T-helper 2 cell treated with Interferon-gamma antibody and Interleukin-4, amounts not matched to agents 100 ng/mL and 5 ng/mL, for 36 hours (primary cell): ENCODE measurements around the gene SUCLG2. TPM values are rescaled to one million over a fixed set of nuclear protein-coding genes. Genes with fewer than 3 reads are reported as not detected.

Source experiments
- intact Hi-C: fragments of 100-400 bp; cut with micrococcal nuclease; formaldehyde crosslinking; loops from one replicate; pipeline ENCODE4 v1.15.1; 2023
- total RNA-seq: library from RNA; stranded (reverse); gene quantifications from 2 replicates; pipeline ENCODE4 v1.2.3, GENCODE V29; 2022

The SUCLG2 gene
- total RNA-seq, 1 donor from 2014 or later: 53.0 TPM

DNA sequence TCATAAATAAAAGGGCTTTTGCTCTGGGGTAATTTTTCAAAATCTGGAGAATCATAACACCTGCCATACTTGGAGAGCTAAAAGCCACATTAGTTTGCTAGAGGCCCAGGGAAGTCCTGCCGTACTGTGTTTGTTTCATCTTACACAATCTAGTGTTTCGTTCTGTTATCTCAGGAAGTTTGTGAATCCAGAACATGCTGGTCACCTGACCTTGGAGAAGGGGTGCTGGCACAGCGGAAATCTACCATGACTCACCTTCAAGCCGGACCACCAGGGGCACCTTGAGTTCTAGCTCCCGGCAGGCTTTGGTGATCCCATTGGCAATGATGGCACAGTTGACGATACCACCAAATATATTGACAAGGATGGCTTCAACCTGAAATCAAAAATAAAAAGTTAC lies 253.9 kb downstream of the SUCLG2 start:
- intact Hi-C loops: no loop called here

DNA sequence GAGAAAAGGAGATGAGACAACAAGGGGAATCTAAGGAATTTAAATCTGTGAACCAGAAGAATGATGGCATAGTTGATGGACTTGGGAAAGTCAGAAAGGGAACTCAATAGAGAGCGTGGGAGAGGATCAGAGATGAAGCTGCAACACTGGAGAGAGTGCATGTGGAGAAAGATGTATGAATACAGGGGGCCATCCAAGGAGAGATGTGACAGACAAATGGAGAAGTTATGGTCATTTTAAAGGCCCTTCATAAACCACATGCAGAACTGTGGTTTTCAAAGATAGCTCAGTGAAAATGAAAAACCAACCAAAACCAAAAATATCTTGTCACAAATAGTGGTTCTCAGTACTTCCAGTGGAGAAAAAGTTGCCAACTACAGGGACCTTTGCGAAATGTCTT lies 265.2 kb downstream of the SUCLG2 start:
- intact Hi-C loops: no loop called here

DNA sequence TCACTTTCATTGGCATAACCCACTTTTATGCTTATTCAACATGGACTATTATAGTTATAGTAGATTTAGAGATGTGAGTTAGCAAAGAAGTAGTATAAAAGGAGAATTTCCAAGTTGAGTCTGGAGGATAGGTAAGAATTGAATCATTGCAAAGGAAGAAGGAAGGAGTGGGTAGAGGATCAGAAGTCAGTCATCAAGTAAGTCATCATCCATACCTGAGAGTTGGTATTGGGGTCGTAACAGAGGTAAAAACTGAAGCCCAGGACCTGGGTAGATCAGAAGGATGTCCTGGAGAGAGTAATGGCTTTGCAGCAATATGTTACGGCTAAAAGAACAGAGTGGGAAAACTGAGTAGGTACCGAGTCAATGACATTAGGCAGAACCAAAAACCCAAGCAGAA lies 265.7 kb downstream of the SUCLG2 start:
- intact Hi-C loops: no loop called here

DNA sequence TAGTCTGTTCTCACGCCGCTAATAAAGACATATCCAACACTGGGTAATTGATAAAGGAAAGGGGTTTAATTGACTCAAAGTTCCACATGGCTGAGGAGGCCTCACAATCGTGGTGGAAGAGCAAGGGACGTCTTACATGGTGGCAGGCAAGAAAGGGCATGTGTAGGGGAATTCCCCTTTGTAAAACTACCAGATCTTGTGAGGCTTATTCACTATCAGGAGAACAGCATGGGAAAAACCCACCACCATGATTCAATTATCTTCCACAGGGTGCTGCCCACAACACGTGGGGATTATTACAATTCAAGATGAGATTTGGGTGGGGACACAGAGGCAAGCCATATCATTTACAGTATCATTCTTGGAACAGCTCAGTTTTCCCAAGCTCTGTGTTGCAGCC lies 268.0 kb downstream of the SUCLG2 start:
- intact Hi-C loops: no loop called here

DNA sequence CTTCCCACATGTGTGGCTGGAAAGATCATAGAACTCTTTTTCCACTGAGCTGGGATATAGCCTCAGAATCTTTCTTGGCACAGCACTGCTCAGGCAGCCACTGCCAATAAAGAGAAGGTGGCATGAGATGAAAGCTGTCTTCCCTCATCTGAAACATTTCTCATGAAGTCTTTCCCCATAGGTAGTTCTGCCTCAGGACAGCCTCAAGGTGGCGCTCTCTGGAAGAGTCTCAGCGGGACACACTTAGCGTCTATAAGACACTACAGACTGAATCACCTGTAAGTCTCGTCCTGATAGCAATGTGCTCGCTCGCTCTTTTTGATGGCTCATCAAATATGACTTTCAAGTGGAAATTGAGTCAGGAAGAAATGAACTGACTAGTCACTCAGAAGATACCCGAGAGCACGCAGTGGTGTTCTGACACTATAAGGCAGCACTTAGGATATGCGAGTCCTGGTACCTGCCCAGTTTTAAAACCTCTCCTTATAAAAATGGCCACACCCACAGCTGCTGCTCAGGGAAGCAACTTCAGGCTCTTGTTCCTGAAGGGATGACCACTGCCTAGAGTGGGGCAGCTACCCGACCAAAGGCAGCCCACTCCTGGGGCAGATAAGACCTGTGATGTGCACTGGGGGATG lies 269.5 kb downstream of the SUCLG2 start:
- intact Hi-C loops: loop anchor here (1.0 to 5.0 kb wide), 2 partner anchors 405 to 1492 kb away; no protein-coding TSS in a partner anchor

DNA sequence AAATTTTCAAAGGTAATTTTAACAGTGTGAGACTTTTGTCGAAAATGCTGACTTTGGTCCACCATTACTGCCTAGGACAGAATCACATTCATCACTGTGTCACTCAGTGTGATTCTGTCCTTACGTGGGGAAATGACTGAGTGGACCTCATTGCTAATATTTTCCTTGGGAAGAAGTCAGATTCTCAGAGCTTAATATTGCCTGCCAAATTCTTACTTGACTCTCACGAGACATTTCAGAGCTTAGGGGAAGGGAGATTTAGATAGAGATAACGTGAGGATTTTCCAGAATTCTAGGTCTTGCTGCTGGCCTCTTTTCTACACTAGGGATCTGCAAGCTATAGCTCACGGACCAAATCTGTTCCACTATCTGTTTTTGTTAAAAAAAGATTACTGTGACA lies 270.4 kb downstream of the SUCLG2 start:
- intact Hi-C loops: loop anchor here (5.0 kb wide), 1 partner anchor 1493 kb away; no protein-coding TSS in a partner anchor

DNA sequence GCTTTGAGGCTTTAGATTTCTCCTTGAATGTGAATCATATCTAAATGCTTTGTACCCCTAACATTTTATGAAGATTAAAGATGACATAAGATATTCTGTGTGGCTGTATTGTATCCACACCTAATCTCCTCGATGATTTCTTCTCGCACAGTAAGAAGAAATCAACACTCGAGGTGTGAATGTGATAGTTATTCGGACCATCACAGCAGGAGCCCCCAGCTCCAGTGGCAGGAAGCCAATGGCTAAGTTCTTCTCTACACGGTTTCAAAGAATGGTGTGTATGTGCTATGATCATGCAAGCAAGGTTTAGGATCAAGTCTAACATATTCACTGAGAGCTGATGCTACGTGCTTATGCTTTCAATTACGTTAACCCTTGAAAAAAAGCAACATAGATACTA lies 271.0 kb downstream of the SUCLG2 start:
- intact Hi-C loops: loop anchor here (5.0 kb wide), 1 partner anchor 1494 kb away; no protein-coding TSS in a partner anchor

DNA sequence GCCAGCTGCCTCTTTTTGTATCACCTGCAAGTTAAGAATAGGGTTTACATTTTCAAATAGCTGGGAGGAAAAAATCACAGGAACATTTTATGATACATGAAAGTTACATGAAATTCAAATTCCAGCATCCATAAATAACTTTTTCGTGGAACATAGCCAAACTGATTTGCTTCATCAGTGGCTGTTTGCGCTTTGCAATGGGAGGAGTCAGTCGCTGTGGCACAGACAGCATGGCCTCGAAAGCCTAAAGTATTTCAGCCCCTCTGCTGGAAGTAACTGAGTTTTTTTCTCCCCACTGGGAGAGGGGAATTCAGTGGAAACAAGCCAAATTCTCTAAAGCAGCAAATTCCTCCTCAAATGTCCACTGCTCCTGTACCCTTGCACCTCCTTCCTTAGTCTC lies 271.9 kb downstream of the SUCLG2 start:
- intact Hi-C loops: loop anchor here (5.0 kb wide), 1 partner anchor 1495 kb away; no protein-coding TSS in a partner anchor

DNA sequence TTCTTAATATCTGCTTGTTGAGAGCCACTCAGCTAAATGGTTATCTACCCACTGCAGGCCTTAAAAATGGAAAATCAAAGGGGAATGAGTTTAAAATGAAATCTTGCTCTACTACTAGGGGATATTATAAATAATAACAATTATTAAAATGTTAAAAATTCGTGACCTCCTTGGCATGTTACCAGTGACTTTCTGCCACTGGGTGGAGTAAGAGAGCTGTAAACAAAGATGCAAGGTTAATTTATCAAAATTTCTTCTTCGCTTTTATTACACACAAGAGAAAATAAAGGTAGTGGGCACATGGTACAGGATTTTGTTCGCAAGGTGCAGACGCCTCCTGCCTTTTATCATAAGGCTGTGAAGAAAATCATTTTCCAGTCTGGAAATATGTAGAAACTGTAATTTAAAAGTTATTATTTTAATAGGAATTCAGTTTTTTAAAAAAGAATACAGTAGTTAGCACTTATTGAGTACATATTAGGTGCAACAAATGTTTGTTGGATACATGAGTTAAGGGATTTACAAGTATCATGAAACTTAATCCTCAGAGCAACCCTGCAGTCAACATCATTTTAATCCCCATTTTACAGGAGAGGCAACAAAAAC lies 272.6 kb downstream of the SUCLG2 start:
- intact Hi-C loops: loop anchor here (1.0 to 5.0 kb wide), 2 partner anchors 409 to 1496 kb away; no protein-coding TSS in a partner anchor

DNA sequence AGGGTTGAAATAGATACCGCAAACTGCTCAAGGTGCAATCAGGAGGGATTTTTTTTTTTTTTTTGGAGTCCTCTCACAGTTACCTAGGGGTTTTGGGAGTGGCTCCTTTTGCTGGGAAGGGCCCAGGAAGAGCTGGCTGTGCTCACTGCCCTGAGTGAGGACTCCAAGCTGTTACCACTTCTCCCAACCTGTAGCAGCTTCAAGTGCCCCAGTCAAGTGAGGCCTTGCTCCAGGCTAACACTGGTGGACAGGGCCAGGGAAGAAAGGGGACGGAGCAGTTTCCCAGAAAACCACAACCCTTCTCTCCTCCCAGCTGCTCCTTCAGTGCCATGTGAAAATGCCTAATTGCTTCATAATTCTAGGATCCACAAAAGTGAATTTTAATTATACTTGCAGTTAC lies 274.3 kb downstream of the SUCLG2 start:
- intact Hi-C loops: loop anchor here (5.0 kb wide), 1 partner anchor 1497 kb away; no protein-coding TSS in a partner anchor

DNA sequence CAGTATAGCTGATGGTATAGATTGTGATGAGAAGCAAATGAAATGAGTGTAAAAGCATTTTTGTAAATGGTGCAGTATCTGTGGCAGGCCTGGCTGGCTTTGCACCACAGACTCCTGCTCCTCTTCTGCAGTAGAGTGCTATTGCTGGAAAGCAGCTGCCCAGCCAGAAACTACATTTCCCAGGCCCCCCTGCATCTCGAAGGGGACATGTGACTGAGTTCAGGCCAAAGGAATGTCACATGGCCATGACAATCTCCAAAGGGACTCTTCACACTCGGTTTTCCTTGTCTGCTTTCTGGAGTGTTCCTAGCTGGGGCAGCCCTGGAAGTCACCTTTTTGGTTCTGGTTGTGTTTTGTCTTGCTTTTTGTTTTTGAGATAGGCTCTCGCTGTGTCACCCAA lies 277.1 kb downstream of the SUCLG2 start:
- intact Hi-C loops: no loop called here

DNA sequence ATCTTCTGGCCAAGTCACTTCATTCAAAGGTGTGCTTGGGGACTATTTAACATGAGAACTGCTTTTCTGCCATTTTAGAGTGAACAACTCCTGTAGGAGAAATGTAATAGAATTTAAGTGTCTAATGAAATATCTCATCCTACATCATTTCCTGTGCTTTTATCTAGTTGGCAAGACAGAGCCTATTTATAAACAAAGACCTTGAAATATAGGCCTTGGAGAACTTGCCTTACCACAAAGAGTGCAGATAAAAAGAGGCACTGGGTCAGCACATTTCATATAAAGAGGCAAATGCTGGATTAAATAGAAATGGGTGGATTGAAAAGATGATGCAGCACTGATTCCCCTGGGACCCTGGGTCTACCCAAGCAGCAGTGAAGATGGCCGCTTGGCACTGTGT lies 278.0 kb downstream of the SUCLG2 start:
- intact Hi-C loops: no loop called here

DNA sequence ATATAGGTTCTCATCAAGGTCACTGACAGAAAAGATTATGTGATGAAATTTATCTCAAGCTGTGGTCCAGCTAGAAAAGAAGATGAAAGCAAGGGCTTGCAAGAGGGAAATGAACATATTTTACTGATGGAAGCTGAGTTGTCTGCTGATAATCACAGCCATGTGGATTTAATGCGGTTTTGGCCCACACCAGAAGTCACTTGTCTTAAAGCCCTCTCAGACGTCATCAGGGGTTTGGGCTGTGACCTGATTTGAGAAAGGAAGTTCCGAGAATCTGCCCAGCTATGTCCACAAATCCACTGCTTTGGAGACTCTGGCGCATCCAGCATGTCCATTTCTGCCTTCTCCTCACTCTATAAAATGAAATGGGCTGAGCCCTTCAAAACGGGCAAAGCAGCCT lies 278.4 kb downstream of the SUCLG2 start:
- intact Hi-C loops: no loop called here

DNA sequence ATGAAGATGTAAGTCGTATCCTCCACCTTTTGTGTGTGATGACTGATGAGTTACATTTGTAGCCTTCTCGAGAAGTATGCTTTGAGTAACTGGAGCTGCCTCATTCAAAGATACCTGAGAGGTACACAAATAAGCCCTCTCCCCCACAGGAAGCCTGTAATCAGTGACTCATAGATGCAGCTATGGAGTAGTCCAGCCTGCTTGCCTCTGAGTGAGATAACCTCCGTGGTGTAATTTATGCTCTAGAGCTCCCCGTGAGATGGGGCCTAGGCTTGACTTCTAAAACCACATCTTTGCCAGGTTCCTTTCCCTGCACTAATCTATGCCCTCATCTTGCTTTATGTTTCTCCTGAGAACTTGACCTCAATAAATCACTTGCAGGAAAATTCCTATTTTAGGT lies 291.7 kb downstream of the SUCLG2 start:
- intact Hi-C loops: loop anchor here (10.0 kb wide), 1 partner anchor 368 kb away; the partner anchor contains the start of gene KBTBD8

DNA sequence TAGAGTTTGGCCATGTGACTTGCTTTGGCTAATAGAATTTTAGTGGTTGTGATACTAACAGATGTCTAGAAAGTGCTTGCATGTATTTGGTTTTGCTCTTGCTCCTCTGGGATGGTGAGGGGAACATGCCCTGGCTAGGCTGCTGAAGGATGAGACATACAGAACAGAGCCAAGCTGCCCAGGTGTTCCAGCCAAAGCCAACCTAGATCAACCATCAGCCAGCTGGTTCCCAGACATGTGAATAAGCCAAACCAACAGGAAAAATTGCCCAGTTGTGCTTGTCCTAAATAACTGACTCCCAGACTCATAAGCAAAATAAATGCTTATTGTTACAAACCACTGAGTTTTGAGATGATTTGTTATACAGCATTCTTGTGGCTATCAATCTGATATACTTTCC lies 292.6 kb downstream of the SUCLG2 start:
- intact Hi-C loops: loop anchor here (10.0 kb wide), 1 partner anchor 367 kb away; the partner anchor contains the start of gene KBTBD8

DNA sequence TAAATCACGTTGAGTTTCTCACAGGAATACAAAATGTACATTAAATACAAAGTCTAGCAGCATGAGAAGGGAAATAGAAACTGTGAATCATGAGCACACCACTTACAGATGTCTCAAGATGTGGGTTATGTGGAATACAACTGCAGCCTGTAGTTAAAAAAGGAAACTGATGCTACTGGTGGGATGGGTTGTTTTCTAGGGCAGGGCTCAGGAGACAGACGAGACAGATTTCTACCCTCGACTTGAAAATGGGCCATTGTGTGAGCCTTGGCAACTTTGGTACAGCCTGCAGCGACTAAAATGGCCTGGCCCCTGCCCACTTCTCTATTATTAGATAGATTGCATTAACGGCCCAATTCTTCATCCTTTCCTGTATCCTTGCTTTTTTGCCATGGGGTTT lies 293.1 kb downstream of the SUCLG2 start:
- intact Hi-C loops: loop anchor here (10.0 kb wide), 1 partner anchor 367 kb away; the partner anchor contains the start of gene KBTBD8

DNA sequence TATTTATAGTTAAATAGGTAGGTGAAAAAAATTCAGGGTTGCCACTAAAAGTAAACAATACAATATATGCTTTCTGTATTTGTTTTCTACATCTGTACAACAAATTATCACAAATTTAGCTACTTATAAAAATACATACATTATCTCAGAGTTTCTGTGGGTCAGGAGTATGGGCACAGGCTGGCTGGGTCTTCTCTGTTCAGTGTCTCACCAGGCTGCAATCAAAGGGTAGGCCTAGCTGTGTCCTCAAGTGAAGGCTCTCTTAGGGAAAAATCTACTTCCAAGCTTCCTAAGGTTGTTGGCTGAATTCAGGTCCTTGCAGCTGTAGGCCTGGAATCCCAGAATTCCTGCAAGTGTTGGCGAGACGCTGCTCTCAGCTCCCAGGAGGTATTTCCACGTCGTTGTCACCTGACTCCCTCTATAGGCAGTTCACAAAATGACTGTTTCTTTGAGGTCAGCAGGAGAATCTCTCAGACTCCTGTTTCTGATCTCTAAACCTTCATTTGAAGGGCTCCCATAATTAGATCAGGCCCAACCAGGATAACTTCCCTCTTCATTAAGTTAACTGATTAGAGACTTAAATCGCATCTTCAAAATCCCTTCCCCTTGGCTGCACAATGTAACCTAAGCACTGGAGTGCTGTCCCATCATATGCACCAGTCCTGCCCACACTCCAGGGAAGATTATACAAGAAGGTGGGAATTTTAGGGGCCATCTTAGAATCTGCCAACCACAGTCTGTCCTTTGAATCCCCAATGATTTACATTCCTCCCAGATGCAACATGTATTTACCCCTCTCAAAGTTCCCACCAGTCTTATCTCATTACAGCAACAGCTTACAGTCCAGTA lies 296.6 kb downstream of the SUCLG2 start:
- intact Hi-C loops: loop anchor here (5.0 kb wide), 1 partner anchor 246 kb away; no protein-coding TSS in a partner anchor

DNA sequence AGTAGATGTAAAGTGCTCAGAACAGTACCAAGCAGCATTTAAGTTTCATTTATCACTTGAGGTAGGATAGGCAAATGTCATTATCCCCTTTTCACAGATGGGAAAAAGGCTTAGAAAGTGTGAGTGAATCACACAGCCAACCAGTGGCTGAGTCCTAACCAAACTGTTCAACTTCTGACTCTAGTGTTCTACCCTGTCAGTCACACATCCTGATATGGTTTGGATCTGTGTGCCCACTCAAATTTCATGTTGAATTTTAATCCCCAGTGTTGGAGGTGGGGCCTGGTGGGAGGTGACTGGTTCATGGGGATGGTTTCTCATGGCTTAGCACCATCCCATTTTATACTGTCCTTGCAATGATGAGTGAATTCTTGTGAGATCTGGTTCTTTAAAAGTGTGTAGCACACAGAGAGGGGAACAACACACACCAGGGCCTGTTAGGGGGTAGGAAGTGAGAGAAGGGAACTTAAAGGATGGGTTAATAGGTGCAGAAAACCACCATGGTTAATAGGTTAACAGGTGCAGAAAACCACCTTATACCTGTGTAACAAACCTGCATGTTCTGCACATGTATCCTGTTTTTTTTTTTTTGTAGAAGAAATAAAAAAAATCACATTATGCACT lies 304.7 kb downstream of the SUCLG2 start:
- intact Hi-C loops: no loop called here

DNA sequence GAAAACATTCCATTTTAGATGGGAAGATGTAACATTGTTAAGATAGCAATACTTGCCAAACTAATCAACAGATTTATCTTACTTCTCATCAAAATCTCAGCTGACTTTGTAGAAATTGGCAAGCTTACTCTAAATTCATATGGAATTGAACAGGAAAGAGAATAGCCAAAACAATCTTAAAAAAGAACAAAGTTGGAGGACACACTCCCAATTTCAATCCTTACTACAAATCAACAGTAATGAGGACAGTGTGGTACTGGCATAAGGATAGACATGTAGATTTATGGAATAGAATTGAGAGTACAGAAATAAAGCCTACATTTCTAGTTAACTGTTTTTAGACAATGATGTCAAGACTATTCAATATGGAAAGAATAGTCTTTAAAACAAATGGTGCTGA lies 308.3 kb downstream of the SUCLG2 start:
- intact Hi-C loops: no loop called here

DNA sequence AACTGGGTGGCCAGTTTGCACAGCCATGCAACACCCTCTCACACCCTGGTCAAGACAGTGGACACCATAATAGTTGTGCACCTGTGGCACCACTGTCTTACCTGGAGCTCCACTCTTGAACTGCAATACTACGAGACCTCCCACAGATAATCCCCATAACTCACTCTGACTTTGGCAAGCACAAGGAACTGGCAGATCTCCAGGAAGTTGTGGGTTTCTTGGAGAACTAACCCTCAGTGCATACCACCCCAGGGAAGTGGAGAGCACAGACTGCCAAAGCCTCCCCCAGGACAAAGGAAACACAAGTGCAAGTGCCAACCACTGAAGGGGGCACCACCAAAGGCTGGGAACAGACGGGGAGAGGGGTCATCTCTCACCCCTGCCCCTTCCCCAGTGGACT lies 318.6 kb downstream of the SUCLG2 start:
- intact Hi-C loops: no loop called here

DNA sequence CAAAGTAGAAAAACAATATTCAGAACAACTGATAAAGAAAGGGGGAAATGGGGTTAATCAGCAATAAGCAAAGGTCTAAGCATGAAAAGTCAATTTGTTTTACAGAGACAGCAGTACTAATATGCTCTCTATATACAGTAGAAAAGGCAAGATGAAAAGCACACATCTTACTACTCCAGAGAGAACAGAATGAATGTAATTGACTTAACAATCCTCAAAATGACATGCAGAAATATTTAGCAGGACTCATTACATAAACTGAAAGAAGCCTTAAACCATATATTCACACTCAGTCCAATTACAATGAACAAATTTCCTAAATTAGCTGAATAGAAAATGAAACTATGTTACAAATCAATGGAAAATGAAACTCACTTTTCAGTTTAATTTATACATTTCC lies 319.8 kb downstream of the SUCLG2 start:
- intact Hi-C loops: no loop called here
